Measurements from ENCODE around the gene C8A.
A peak's percentile ranks its signal among the peaks of the same experiment; 100 is the strongest.

The C8A gene

DNA sequence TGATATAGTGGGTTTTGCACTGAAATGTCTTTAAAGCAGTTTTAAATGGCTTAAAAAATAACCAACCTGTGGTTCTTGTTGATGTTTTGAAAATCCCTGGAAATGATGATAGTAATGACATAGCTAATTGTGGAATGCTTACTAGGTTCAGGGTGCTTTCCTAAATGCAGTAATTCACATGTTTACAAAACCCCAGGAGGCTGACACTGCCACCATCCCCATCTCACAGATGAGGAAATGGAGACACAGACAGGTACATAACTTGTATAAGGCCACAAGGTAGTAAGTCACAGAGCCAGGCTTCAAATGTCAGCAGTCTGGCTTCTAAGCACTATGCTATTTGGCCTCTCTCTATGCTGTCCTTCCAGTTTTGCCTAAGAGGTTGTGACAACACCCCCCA lies 70.6 kb downstream of the C8A start:
- no peak for DNase-seq (ENCODE audit: low spot score)

DNA sequence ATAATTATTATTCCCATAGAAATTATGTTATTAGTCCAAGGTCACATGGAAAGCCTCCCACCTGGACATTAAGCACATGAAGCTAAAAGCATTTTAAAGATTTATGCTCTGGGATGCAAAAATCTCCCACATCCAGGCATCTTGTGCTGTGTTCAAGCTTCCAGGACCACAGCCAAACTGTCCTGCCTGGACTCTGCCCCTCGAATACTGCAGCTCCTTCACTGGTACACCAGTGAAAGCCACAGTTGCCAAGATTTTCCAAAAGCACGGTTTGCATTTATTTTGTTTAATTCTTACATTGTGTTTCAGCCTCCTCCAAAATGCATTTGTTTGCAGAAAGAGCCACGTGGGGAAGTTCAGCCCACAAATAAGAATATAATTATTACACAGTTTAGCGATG lies 72.6 kb downstream of the C8A start:
- no peak for DNase-seq (ENCODE audit: low spot score)

- no peak for DNase-seq (ENCODE audit: low spot score)
Observed at GRCh38 chr1:56927986-56928385, 73.4 kb downstream of the C8A start.

- DNase-seq (ENCODE audit: low spot score) = no peak
Observed at GRCh38 chr1:56929492-56929891, 74.9 kb downstream of the C8A start.

DNA sequence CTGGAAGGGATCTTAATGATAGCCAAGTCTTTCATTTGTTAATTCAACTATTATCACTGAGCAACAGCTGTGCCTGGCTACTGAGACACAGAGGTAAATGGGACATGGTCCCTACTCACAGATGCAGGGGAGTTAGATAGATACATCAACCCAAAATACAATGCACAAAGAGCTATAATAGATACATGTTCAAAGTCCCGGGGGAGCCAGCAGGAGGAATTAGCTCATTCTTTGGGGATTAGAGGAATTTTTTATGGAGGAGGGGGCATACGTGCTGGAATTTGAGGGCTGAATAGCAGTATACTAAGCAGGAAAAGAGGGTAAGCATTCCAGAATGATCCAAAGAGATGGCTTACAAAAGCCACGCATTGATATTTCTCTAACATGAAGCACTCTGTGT lies 76.6 kb downstream of the C8A start:
- no peak for DNase-seq (ENCODE audit: low spot score)

GRCh38 chr1:56931686-56932085 lies 77.1 kb downstream of the C8A start:
- DNase-seq (ENCODE audit: low spot score) = no peak

DNA sequence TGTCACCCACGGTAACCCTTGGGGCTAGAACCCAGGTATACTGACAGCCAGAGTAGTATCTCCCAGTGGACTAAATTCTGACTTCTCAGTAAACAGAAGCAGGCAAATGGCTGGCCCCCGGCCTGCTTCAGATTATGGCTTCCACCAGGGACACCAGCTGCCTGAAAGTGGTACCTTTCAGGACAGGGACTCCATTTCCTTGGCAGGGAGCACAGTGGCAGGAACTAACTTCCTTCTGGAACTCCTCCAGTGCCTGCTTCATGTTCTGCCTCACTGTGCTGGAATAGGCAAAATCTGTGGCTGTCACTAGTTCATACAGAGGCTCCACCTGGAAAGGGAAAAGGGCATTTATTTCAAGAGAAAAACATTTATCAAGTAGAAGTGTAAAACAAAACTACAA lies 78.6 kb downstream of the C8A start:
- no peak for DNase-seq (ENCODE audit: low spot score)

GRCh38 chr1:56933606-56934005 lies 79.0 kb downstream of the C8A start:
- DNase-seq (ENCODE audit: low spot score) = peak; percentile 23

GRCh38 chr1:56934430-56935060 lies 79.9 kb downstream of the C8A start:
- peak; percentile 57 for DNase-seq (ENCODE audit: low spot score)

DNA sequence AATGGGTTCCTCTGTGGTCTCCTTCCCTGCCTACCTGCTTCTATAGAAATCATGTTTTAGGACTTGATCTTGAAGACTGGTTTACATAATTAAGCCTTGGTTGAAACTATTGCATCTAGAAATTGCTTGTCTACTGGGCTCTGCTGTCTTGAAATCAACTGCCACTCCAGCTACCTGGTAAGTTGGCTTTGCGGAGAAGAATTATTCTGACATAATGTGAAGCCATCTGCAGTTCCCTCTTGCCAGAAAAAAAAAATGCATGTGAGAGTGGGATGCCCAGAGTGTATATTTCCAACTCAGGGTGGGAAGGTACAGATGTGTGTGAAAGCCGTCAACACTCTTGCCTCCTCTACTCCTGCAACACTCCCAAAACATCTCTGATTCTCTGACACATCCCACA lies 84.0 kb downstream of the C8A start:
- no peak for DNase-seq (ENCODE audit: low spot score)

DNA sequence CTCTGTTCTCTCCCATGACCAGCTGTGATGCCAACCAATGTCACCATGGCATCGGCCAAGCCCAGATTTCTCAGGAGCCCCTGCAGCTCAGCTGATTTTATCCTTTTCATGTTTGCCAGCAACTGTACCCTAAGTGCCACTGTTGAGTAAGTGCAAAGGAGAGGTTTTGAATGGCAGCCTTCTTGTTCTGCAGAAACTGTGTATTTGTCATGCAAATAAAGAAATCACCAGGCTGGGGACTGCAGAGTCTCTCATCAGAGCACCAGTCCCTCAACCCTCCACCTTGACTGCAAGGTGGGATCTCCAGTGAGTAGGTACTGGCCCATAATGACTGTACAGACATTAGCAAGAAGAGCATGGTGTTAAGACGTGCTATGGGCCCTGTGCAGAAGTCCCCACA lies 84.6 kb downstream of the C8A start:
- DNase-seq (ENCODE audit: low spot score) = no peak

GRCh38 chr1:56940039-56940438 lies 85.4 kb downstream of the C8A start:
- no peak for DNase-seq (ENCODE audit: low spot score)

- DNase-seq (ENCODE audit: low spot score) = peak; percentile 76
Observed at GRCh38 chr1:56948403-56949023, 93.9 kb downstream of the C8A start.

- no peak for DNase-seq (ENCODE audit: low spot score)
Observed at GRCh38 chr1:56952501-56952900, 97.9 kb downstream of the C8A start.

DNA sequence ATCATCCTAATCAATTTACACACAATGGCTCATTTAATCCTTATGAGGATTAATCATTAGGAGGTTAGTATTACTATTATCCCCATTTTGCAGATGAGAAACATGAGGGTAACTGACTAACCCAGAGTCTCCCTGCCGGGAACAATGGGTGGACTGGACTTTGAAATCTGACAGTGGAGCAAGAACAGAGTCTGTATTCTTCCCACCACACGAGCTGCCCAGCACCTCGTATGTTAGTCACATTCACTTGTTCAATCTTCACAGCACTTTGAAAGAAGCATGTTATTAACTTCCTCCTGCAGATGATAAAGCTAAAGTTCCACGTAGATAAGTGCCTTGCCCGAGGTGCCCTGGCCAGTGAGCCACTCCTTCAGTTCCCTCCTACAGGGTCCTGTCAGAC lies 98.8 kb downstream of the C8A start:
- no peak for DNase-seq (ENCODE audit: low spot score)

GRCh38 chr1:56954664-56955063 lies 100.1 kb downstream of the C8A start:
- DNase-seq (ENCODE audit: low spot score) = no peak

GRCh38 chr1:56957931-56958330 lies 103.3 kb downstream of the C8A start:
- no peak for DNase-seq (ENCODE audit: low spot score)

- peak; percentile 84 for DNase-seq (ENCODE audit: low spot score)
Observed at GRCh38 chr1:56958526-56958925, 103.9 kb downstream of the C8A start.

DNA sequence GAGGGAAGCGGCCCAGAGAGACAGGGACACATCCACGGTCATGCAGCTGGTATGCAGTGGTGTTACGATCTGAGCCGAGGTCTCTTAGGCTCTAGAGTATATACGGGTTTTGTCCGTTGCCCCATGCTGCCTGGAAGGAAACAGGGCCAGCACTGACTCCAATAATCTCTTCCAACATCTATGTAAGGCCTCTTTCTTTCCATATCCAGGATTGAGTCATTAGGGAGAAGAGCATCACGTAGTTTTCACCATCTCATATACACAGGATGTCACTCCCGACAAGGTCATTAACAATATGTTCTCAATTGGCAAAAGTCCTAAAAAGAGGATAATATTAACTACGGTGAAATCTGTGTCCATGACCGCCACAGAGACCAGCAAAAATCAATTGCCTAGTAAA lies 106.8 kb downstream of the C8A start:
- DNase-seq (ENCODE audit: low spot score) = no peak

DNA sequence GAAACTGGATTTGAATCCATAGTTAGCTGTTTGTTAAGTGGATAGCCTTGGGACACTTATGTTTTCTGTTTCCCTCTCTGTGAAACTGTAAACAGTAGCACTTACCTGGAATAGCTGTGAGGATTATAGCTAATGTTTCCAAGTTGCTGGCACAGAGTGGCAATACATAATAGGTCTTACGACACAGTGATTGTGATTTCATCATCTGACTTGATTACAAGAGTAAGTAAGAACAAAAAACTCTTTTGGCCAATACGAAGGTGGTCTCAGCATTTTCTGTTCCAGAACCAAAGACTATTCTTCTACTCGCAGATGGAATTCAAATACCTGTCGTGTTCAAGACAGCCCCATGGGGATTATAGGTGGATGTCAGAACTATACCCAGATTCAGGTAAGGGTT lies 109.1 kb downstream of the C8A start:
- no peak for DNase-seq (ENCODE audit: low spot score)

DNA sequence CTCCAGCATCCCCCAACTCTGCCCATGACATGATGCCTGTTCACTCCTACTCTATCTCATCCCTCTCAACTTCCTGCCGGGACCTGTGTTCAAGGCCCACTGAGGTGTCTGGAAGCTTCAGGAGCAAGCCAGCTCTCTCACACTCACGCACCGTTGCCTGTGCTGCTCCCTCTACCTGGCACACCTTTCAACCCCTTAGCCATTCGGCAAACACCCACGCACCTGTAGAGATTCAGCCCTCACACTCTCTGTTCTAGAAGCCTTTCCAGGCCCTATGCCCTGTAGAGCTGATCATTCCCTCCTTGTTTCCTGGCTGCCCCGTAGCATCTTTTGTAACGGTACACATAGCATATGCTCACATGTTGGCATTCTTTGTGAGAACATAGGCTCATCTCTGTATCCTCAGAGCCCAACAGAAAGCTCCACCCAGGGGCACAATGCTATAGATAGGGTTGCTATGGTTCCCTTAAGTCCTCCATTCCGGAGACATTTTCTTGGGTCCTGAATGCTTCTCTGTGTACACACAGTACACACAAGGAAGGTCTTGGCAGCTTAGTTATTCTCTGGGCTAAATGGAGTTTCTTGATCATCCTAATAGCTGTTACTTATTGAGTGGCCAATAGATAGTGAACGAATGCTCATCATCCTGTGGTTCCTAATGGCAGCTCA lies 109.9 kb downstream of the C8A start:
- DNase-seq (ENCODE audit: low spot score) = no peak

- DNase-seq (ENCODE audit: low spot score) = no peak
Observed at GRCh38 chr1:56965191-56965590, 110.6 kb downstream of the C8A start.

GRCh38 chr1:56965916-56966697 lies 111.5 kb downstream of the C8A start, which contains the start of gene C8B:
C8B (minus strand) TSS chr1:56966015; CDS start chr1:56965948, 67 bp downstream.
- DNase-seq (ENCODE audit: low spot score) = no peak

Measured in GM03348 (cell line).